Eye (tissue), 1 donor: ENCODE measurements around the gene KDM1B.

ENCODE experiments used
- DNase-seq: peaks from one replicate; pipeline ENCODE4 v3.0.0-alpha.2; 2015

Gene KDM1B

GRCh38 chr6:18240230-18240629 is 85.0 kb downstream of the KDM1B start:
- no peak for DNase-seq

GRCh38 chr6:18241208-18242038 is 86.2 kb downstream of the KDM1B start:
- no peak for DNase-seq

- no peak for DNase-seq
These were observed 87.0 kb downstream of the KDM1B start for GRCh38 chr6:18242062-18242851.

GRCh38 chr6:18243302-18243893 is 88.2 kb downstream of the KDM1B start:
- DNase-seq = no peak

GRCh38 chr6:18244251-18244650 is 89.0 kb downstream of the KDM1B start:
- no peak for DNase-seq

GRCh38 chr6:18245079-18245478 is 89.9 kb downstream of the KDM1B start:
- DNase-seq = no peak

- DNase-seq = no peak
These were observed 90.4 kb downstream of the KDM1B start for GRCh38 chr6:18245642-18246041.

GRCh38 chr6:18246205-18246604 is 91.0 kb downstream of the KDM1B start:
- no peak for DNase-seq

GRCh38 chr6:18247002-18247401 is 91.8 kb downstream of the KDM1B start:
- DNase-seq = no peak

- DNase-seq = no peak
These were observed 93.5 kb downstream of the KDM1B start for GRCh38 chr6:18248698-18249097.

GRCh38 chr6:18249271-18249670 is 94.0 kb downstream of the KDM1B start:
- no peak for DNase-seq

GRCh38 chr6:18253635-18254034 is 98.4 kb downstream of the KDM1B start:
- DNase-seq = no peak

- DNase-seq = no peak
These were observed 99.6 kb downstream of the KDM1B start for GRCh38 chr6:18254793-18255192.

- no peak for DNase-seq
These were observed 104.6 kb downstream of the KDM1B start for GRCh38 chr6:18259675-18260447.

GRCh38 chr6:18260448-18261106 is 105.4 kb downstream of the KDM1B start:
- no peak for DNase-seq

- no peak for DNase-seq
These were observed 106.7 kb downstream of the KDM1B start for GRCh38 chr6:18261877-18262276.

GRCh38 chr6:18262702-18263417 is 107.6 kb downstream of the KDM1B start:
- DNase-seq = no peak

GRCh38 chr6:18263418-18264218 is 108.4 kb downstream of the KDM1B start:
- peak; percentile 75 for DNase-seq

- peak; percentile 95 for DNase-seq
These were observed 109.1 kb downstream of the KDM1B start, which contains the start of gene DEK for GRCh38 chr6:18264219-18264922. Gene DEK (minus strand): TSS chr6:18264530. CDS start chr6:18263987, 543 bp downstream.

- no peak for DNase-seq
These were observed 109.7 kb downstream of the KDM1B start for GRCh38 chr6:18264923-18265377.
